C4-2B (cell line): ENCODE data around the gene ARHGAP12.

Experiments
- ZFX ChIP-seq: fragments of 450-650 bp; IDR thresholded peaks from 2 replicates; pipeline ENCODE4 v1.6.1; 2017
- TF ChIP-seq, protein P1 (sequence below): fragments of 450-650 bp; conservative IDR thresholded peaks from 2 replicates; pipeline ENCODE4 v1.5.1; 2017; ENCODE audit warnings: mild to moderate bottlenecking

- TF ChIP-seq, protein P1, sequence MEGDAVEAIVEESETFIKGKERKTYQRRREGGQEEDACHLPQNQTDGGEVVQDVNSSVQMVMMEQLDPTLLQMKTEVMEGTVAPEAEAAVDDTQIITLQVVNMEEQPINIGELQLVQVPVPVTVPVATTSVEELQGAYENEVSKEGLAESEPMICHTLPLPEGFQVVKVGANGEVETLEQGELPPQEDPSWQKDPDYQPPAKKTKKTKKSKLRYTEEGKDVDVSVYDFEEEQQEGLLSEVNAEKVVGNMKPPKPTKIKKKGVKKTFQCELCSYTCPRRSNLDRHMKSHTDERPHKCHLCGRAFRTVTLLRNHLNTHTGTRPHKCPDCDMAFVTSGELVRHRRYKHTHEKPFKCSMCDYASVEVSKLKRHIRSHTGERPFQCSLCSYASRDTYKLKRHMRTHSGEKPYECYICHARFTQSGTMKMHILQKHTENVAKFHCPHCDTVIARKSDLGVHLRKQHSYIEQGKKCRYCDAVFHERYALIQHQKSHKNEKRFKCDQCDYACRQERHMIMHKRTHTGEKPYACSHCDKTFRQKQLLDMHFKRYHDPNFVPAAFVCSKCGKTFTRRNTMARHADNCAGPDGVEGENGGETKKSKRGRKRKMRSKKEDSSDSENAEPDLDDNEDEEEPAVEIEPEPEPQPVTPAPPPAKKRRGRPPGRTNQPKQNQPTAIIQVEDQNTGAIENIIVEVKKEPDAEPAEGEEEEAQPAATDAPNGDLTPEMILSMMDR = no peak
- no peak for TF ChIP-seq ZFX
Measured at GRCh38 chr10:31948021-31948420, 19.4 kb upstream of the ARHGAP12 start.
